OCI-M1 (cell line): ENCODE measurements around the gene GBP4.
"Not testable (repeated sequence)": the region's sequence is repeated elsewhere in the genome, so short reads cannot be mapped to it uniquely, and the experiment has no call there.

Source experiments
- DNase-seq: peaks from one replicate; lab custom pipeline; 2025; lab: John Stamatoyannopoulos, UW

Gene GBP4, protein sequence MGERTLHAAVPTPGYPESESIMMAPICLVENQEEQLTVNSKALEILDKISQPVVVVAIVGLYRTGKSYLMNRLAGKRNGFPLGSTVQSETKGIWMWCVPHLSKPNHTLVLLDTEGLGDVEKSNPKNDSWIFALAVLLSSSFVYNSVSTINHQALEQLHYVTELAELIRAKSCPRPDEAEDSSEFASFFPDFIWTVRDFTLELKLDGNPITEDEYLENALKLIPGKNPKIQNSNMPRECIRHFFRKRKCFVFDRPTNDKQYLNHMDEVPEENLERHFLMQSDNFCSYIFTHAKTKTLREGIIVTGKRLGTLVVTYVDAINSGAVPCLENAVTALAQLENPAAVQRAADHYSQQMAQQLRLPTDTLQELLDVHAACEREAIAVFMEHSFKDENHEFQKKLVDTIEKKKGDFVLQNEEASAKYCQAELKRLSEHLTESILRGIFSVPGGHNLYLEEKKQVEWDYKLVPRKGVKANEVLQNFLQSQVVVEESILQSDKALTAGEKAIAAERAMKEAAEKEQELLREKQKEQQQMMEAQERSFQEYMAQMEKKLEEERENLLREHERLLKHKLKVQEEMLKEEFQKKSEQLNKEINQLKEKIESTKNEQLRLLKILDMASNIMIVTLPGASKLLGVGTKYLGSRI

DNA sequence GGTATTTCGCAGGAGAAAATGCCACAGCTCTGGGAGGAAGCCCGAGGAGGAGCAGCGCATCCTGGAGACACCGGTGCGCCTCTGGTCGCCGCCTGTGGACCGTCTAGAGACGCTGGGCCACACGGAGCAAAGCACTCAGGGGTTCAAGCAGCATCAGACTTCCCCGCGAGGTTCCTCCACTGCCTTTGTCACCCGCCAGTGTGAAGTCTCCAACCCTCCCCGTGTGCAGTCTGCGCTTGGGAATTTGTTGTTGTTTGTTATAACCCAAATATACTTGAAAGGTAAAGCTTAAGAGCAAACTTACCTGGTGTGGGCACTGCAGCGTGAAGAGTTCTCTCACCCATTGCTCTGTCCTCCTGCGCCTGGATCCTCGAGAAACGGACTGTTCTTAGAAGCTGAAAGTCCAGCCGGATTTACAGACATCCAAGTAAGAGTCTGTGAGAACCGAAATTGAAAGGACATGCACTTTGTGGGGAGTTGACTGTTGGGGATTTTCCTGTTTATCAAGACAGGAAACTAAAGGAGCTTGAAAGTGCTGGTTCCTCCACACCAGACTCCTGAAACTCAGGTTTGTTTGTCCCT lies at the start of gene GBP4:
TSS of gene GBP4 (minus strand) at position 452 of the 582 bp plus-strand sequence. CDS start at position 344, 108 bp downstream.
- peak; percentile 91 for DNase-seq

DNA sequence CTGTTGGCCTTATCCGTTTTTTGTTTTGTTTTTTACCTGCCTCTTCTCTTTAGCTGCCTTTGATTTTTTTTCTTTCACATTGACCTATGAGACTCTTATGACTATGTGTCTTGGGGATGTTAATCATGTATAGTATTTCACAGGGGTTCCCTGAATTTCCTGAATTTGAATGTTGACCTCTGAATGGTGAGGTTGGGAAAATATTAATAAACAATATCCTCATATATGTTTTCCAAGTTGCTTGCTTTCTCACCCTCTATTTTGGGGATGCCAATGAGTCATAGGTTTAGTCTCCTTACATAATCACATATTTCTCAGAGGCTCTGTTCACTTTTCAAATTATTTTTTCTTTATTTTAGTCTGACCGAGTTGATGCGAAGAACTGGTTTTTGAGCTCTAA lies 44.3 kb upstream of the GBP4 start:
- no peak for DNase-seq

DNA sequence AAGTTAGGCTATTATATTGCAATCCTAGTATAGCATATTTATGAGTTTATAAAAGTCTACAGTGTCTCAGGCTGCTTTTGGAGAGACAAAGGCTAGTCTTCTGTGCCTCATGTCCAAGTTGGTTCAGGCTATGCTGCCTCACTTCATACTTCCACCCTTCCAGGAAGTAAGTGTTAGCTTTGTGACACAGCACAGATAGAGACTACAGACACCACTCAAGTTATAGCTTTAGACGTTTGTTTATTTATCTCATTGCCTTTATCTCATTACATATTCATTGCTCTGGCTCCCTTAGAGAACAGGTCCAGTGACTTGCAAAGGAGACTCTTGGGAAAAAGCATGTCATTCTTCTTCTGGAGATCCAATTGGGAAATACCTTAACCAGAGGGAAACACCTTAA lies 22.6 kb upstream of the GBP4 start:
- peak; percentile 70 for DNase-seq

DNA sequence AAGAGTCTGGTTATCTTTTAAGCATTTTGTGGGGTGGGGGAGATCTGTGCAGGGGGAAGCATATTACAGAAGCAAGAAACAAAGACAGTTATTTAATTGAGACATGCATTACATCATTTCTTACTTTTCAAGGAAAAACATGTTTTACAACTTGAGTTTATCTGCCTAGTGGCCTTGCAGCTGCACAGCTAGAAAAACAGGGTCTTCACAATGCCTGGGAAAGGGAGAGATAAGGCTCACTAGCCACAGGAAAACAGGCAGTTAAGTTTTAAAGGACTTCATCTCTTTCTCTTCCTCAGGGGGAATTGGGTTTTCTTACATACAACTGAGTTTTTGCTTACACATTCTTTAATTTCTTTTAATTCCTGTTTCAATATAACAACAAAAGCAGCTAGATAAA lies 21.1 kb upstream of the GBP4 start:
- DNase-seq, result peak; percentile 93

DNA sequence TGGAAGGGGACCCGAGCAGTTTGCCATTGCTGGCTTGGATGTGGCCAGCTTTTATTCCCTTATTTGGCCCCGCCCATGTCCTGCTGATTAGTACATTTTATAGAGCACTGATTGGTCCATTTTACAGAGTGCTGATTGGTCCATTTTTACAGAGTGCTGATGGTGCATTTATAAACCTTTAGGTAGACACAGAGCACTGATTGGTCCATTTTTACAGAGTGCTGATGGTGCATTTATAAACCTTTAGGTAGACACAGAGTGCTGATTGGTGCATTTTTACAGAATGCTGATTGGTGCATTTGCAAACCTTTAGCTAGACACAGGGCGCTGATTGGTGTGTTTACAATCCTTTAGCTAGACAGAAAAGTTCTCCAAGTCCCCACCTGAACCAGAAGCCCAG lies 20.2 kb upstream of the GBP4 start:
- DNase-seq, result not testable (repeated sequence)

DNA sequence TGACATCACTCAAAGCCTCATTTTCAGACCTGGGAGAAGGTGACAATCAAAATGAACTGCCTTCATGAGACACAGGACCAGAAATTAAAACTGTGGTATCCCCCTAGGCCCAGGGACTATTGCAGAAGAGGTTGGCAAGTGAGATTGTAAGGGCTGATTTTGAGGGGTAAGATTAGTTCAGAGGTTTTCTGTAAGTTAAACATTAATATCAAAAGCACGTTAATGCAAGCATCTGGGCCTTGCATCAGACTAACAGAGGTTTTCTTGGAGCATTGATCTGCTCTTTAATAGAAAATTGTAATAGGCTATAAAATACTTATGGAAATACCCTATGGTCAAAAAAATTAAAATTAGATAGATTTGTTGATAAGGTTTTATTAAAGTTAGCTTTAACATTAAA lies 14.6 kb upstream of the GBP4 start:
- no peak for DNase-seq

DNA sequence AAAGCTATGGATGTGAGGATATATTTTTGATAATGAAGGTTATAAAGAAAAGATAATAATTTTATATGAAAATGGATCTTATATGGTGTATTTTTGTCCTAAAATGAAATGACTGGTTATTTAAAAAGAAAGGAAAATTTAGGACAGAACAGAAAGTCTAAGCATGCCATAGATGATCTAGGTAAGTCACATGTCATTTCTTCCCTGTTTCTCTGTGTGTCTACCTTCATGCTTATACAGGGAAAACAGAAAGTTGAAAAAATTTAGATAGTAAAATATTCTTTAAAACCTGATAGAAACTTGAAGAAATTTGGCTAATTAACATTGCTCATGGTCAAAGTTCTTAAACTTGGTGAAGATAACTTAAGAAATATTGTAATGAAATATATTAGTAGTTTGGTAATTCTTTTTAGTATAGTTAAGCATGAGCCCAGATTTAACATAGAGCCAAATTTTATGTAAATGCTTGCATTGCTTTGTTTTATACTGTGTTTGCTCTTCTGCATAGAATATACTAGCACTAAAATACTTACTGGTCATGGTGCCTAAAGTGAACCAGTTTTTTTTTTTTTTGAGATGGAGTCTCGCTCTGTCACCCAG lies 12.4 kb upstream of the GBP4 start:
- DNase-seq, result peak; percentile 50

DNA sequence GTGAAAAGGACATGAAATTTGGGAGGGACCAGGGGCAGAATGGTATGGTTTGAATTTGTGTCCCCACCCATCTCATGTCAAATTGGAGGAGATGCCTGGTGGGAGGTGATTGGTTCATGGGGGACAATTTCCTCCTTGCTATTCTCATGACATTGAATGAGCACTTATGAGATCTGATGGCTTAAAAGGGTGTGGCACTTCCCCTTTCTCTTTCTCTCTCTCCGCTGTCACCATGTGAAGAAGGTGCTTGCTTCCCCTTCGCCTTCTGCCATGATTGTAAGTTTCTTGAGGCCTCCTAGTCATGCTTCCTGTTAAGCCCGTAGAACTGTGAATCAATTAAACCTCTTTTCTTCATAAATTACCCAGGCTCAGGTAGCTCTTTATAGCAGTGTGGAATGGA lies 7.6 kb upstream of the GBP4 start:
- peak; percentile 42 for DNase-seq

DNA sequence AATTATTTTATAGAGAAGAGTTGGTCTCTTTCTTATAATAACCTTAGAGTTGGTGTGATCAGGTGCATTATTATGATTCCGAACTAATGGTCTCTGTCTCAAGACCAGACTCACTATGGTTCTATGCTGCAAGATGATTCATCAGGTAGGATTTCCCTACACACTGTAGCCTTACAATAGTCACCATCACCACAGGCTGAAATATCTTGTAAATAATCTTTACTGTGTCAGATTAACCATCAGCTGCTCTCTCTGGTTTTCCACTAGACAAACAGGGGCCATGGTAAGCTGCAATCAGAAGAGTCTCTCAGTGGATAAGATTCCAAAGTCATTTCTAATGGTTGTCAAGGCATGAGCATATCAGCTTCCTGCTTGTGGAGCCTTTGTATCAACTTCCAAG lies 4.4 kb upstream of the GBP4 start:
- no peak for DNase-seq

DNA sequence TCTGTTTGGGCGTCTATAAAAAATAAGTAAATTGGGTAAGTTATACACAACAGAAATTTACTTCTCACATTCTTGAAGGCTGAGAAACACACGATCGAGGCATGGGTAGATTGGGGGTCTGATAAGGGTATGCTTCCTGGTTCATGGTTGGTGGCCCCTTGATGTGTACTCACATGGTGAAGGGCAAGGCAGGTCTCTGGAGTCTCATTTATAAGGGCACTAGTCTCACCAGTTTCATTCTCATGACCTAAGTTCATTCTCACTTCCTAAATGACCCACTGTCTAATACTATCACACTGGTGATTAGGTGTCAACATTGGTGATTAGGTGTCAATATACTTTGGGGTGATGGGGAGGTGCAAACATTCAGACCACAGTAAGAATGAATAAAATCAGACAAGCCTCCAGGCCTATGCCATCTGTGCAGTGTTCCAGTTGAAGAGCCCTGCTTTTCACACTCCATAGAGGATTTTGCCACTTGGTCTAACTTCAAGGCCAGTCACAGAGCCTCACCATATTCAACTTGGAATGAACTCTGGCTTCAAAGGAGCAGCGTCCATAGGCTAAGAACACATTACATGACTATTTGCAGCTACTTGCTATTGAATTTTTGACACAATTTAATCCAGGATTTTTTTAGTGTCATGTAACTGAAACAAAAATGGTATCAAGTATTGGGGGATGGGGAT lies 2.5 kb upstream of the GBP4 start:
- DNase-seq, result peak; percentile 48

DNA sequence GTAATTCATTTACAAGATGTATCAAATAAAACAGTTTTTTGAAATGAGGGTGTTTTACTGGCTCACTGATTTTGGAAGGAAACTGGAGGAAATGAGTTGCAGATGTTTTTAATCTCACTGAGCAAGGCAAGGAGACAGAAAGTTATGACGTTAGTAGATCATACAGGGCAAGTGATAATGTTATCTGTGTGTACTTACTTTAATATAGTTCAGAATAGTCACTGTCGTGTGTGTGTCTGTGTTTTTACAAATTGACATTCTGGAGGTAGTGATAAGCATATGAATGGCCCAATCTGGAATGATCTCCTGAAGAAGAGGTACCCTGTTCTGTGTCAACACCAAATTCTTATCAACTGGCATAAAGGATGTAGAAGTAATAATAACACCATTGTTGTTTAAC lies 1.9 kb upstream of the GBP4 start:
- peak; percentile 88 for DNase-seq

DNA sequence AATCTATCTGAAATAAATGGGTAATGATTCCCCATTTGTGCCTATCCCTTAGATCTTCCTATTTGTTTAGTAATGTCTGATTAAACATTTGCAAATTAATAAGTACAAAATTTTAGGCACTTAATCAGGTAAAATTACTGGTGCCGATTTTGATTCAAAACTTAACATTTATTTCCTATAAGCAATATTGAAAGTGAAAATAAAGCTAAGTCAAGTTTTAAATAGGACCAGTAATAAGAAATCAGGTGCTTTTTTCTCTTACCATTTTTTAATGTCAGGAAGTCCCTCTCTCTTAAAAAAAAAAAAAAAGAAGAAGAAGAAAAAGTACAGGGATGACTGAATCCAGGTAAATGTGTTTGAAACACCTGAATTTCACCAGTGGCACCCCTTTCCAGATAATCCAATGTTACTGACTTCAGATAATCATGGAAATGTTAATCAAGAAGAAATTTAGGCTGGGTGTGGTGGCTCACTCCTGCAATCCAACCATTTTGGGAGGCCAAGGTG lies 836 bp upstream of the GBP4 start:
- peak; percentile 58 for DNase-seq

DNA sequence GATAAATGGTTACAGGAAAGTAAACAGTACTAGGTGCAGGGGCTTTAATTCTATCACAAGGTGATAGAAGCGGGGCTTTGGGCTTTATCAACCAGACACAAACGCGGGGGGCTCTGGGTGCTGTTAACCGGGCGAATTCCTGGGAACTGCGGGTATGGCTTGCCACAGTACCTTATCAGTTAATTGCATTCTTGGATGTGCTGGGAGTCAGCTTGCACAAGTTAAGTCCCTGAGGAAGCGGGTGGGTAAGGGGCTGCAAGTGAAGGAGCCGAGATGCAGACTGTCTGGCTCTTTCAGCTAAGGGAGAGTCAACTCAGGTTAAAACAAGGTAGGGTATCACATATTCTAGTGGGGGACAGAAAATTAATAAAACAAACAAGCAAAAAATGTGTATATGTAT lies 661 bp downstream of the GBP4 start:
- peak; percentile 77 for DNase-seq

DNA sequence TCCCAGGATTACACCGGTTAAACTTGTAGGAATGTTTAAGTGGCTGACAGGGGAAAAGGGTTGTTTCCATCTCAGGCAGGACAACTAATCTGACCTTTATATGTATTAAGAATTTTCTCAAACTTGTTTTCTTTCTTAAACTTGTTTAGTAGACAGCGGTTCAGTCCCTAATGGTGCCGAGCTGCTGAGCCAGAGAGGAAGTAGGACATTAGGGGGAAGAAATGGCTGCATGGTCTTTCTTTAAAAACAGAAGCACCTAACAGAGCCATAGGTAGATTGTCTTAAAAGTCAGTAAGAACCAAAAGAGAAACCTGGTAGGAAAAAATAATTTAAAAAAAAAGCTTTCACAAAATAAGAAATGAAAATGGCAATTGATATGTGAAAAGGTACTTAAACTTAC lies 3.3 kb downstream of the GBP4 start:
- DNase-seq, result no peak

DNA sequence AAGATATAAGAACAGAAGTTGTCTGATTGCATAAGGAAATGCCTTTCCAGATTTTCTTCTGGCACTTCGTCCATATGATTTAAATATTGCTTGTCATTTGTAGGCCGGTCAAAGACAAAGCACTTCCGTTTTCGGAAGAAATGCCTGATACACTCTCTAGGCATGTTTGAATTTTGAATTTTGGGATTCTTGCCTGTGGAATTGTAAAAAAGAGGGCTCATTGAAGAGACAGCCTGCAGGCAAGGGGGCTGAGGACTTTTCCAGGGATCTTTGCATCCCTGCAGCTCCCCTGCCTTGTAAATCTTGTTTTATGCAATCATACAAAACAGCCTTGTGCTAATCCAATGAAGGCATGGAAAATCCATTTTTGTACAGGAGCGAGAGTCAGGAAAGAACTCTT lies 7.4 kb downstream of the GBP4 start:
- DNase-seq, result no peak

DNA sequence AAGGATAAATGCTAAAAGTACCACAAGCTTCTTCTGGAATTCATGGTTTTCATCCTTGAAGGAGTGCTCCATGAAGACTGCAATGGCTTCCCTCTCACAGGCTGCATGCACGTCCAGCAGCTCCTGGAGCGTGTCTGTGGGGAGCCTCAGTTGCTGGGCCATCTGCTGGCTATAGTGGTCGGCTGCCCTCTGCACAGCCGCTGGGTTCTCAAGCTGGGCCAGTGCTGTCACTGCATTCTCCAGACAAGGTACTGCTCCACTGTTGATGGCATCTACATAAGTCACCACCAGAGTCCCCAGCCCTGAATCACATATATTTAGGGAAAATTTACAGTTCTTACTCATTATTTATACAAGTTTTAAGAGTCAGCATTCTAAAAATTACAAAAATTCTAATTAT lies 8.7 kb downstream of the GBP4 start:
- no peak for DNase-seq

DNA sequence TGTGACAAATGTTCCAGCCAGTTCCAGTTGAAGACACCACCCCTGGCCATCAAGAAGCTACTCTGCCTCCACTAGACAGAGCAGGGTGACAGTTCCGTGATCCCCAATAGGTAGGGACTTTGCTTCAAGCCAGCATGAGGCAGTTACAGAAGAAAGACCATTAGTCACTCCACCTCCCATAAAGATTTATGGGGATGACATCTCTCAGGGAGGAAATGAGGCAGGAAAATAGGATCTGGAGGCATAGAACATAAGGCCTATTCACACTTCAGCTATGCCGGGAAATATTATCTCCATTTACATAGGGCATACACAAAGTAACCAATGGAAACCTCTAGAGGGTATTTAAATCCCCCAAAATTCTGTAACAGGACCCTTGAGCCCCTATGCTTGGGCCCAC lies 19.4 kb downstream of the GBP4 start:
- no peak for DNase-seq

DNA sequence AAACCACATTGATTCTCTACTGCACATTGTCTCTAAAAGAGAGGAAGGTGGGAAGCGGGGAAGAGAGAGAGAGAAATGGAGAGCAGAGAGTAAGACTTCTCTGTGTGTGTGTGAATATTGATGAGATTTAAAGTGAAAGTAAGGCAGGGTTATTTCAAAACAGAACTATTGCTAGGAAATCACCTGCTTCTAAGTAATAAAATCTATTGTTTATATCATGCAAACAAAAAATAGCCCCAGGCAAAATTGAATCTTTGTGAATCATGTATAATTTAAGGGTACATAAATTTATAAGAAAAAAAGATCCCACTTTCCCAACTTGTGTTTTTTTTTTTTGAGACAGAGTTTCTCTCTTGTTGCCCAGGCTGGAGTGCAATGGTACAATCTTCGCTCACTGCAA lies 21.8 kb downstream of the GBP4 start:
- no peak for DNase-seq

DNA sequence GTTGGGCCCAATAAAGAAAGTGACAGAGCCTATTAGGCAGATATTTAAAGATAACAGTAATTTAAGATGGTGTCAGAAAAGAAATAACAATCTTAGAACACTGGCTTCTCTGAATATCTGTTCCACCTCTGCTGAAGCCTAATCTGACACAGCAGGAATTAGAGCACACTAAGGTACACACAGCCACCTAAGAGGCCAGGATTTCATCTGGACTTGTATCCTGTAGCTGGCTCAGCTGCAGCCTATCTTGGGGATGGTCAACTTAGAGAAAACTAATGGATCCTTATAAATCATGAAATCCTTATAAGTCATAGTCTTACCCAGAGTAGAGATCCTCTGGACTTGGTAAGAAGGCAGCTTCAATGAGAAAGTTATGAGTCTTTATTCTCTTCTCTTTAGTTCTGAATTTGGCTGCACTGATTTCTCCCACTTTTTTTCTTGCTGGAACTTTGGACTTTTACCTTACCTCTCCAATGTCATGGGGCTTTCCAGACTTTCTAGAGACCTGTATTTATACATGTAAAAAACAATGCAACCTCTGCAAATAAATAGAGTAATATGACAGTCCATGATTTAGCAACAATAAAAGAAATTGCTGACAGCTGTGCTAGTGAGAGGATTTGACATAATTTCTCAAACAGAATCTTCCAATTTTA lies 23.0 kb downstream of the GBP4 start, which contains the start of gene GBP7:
TSS of gene GBP7 (minus strand) at position 403 of the 656 bp plus-strand sequence. CDS start 4,068 bp downstream, outside the sequence.
- no peak for DNase-seq

DNA sequence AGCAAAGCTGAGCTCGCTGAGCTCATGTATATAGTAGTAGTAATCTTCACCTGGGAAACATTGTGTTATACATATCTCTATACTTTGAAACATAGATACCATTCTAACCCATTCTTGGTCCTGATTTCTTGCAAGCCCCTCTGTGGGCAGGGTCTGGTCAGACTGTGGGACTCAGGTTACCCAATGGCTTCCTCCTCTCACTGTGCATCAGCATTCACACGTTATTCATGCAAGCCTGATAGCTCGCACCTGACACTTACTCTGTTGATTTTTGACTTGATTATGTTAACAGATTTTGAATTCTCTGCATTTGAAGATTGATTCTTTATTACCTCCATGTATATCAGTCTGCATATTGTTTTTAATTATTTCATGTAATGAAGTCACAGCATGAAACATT lies 24.3 kb downstream of the GBP4 start:
- DNase-seq, result no peak

DNA sequence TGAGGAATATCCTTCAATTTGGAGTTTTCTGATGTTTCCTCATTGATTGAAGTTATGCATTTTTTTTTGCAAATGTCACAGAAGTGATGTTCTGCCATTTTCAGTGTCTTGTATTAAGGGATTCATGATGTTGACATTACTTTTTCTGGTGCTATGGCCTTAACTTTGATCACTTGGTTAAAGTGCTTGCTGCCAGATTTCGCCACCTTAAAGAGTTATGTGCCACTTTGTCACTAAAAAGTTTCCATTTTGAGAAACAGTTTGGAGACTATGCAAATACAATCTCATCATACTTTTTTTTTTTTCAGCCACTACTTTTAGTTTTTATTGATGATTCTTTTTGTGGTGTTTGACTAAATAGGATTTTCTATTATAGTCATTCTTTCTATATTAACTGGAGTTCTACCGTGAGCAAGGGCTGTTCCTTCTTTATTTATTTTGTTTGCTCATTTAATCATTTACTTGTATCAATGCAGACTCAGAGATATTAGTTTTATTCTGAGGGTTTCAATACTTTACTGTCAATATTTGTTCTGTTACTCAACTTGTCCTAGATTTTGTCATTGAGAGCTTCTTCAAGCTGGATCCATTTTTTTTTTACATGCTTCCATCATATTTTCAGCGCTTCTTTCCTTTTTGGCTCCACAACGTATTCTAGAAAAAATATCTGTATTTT lies 26.1 kb downstream of the GBP4 start:
- no peak for DNase-seq
